Measurements from ENCODE around the gene IKBIP. TPM values are rescaled to one million over a fixed set of nuclear protein-coding genes. Genes with fewer than 3 reads are reported as not detected.

Gene IKBIP
- total RNA-seq, 4 donors from 2014 or later, result 13.2 to 28.4 (median 24.7) TPM

- TF ChIP-seq, protein P1, sequence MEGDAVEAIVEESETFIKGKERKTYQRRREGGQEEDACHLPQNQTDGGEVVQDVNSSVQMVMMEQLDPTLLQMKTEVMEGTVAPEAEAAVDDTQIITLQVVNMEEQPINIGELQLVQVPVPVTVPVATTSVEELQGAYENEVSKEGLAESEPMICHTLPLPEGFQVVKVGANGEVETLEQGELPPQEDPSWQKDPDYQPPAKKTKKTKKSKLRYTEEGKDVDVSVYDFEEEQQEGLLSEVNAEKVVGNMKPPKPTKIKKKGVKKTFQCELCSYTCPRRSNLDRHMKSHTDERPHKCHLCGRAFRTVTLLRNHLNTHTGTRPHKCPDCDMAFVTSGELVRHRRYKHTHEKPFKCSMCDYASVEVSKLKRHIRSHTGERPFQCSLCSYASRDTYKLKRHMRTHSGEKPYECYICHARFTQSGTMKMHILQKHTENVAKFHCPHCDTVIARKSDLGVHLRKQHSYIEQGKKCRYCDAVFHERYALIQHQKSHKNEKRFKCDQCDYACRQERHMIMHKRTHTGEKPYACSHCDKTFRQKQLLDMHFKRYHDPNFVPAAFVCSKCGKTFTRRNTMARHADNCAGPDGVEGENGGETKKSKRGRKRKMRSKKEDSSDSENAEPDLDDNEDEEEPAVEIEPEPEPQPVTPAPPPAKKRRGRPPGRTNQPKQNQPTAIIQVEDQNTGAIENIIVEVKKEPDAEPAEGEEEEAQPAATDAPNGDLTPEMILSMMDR (IDR thresholded peaks at IDR 0.05; ENCODE audit: low read depth), result no peak
Observed at GRCh38 chr12:98646294-98647090, 1.9 kb upstream of the IKBIP start.

- TF ChIP-seq, protein P1 (IDR thresholded peaks at IDR 0.05; ENCODE audit: low read depth), result no peak
Observed at GRCh38 chr12:98645572-98646067, 1.0 kb upstream of the IKBIP start.

- TF ChIP-seq, protein P1 (IDR thresholded peaks at IDR 0.05; ENCODE audit: low read depth), result no peak
Observed at GRCh38 chr12:98644433-98644711, 216 bp downstream of the IKBIP start.

DNA sequence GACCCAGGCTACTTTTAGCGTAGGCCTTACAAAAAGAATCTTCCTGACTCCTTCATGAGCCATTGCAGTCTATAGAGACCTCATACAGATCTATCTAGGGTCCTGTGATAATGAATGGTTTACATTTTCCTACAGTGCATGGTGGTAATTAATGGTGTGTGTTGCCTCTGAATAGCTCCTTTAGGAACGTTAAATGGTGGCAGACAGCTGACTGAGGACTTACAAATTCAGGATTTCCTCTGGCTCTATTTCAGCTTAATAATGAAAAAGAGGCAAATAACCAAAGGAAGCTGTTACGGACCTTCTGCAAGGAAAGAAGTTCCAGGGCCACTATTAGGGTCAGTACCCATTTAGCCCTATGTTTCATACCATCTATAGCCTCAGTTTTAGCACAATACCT is 5.1 kb downstream of the IKBIP start:
- TF ChIP-seq, protein P1 (IDR thresholded peaks at IDR 0.05; ENCODE audit: low read depth), result no peak

DNA sequence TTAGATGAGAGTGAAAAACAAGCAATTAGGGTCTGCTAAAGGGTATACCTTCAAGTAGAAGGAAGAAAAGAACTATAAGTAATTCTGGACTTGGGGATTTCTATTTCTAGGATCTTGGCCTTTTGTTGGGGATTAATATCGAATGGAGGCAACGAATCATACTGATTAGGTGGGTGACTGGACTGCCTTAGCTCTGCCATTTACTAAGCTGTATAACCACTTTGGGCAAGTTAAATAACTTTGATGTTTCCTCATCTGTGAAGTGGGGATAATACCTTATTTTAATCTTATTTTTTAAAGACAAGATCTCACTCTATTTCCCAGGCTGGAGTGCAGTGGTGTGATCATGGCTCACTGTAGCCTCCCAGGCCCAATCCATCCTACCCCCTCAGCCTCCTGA is 6.6 kb downstream of the IKBIP start:
- TF ChIP-seq, protein P1 (IDR thresholded peaks at IDR 0.05; ENCODE audit: low read depth), result no peak

- TF ChIP-seq, protein P1 (IDR thresholded peaks at IDR 0.05; ENCODE audit: low read depth), result no peak
Observed at GRCh38 chr12:98637068-98637467, 7.5 kb downstream of the IKBIP start.

DNA sequence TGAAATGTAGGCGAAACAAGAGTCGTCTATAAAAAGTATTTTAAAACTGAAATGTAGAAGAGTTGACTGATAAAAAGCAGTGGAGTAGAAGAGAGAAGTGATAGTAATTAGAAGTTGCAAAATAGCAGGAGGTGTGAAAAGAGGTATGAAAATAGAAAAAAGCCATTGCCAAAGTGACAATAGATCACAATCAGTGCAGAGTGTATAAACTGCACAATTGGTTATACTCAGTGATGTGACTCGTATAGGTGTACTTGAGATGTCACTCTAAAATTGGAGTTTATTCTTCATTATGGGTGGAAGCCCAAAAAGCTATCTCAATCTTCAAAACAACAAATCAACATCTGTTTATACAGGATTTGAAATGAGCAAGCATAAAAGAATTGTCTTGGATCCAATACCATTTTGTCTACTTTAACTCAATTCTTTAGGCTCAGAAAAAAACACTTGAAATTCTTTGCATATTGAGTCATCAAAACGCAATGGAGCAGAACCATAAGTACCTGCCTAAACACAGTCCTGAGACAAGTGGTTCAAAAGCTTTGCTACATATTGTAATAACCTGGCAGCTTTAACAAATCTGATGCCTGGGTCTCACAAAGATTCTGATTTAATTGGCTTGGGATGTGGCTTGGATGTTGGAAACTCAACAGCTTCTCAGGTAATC is 8.8 kb downstream of the IKBIP start:
- TF ChIP-seq, protein P1 (IDR thresholded peaks at IDR 0.05; ENCODE audit: low read depth), result no peak

Data from subcutaneous adipose tissue (tissue), 4 donors.